ENCODE results near the gene ADAMTSL1.

The ADAMTSL1 gene

DNA sequence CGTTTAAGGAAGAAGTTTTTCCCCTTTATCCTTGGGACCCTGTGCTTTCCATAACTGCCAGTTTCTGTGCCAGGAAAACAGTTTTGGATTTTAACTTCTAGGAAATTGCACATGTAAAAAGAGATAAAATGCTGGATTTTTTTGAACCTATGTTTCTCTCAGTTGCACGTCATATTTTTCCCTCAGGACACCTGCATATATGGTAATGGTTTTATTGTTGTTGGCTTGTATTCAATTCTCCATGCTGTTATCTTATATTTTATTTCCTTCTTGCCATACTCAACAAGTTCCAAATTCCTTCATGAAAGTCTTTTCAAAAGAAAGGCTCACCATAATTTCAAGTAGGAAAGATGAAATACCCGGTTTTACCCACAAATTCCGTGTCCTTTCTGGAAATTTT, 7.9 kb upstream of the ADAMTSL1 start:
- no peak for DNase-seq (ENCODE audit: low read depth in 1 of 2, low spot score in 1 of 2)

DNA sequence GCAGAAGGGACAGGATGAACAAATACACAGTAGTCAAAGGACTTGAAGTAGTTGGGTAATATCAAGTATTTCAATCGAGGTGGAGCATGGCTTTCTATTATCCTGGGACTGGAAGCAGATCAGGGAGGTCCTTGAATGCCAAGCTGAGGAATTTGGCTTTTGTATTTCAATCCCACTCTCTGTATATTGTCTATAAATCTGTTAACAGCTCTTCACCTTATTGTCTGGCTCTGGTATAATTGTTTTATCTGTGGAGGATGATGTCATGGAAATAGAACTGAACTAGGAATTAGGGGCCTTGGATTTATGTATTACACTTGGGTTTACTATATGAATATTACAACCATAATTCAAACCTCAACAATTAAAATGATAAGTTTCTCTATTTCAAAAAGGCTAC, 6.3 kb upstream of the ADAMTSL1 start:
- DNase-seq (ENCODE audit: low read depth in 1 of 2, low spot score in 1 of 2): no peak

DNA sequence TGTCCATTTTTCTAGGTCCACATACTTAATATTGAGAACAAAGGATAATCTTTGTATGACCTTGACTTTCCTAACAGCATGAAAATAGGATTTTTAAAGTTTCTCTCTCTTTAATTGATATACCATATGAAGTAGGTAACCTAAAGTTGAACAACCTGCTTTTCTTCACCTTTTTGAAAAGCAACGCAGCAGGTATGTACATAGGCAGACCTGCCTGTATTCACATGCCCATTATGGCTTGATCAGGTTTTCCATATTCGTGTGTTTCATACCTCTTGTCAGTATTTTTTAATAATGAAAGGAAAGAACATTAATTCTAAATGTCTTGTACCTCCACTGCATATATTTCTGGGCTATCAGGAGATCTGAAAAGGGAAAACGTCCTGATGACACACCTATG, 1.5 kb upstream of the ADAMTSL1 start:
- DNase-seq (ENCODE audit: low read depth in 1 of 2, low spot score in 1 of 2): no peak

DNA sequence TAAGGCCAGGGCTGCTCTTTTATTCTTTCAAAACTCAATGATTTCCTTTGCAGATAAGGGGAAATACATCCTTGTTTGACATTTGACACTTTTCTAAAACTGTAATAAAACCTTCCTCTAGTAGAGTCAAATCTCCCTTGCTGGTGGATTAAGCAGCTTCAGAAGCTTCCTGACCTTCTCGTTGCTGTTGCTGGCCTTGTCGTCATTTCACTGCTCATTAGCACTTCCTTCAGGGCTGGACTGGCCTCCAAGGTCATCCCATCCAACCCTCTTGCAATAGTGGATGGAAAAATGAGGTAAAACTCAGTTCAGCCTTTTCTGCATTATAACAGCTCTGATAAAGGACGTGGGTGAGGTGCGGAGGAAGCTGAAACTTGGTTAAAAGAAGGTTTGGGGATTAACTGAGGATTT, 1.1 kb upstream of the ADAMTSL1 start:
- no peak for DNase-seq (ENCODE audit: low read depth in 1 of 2, low spot score in 1 of 2)

DNA sequence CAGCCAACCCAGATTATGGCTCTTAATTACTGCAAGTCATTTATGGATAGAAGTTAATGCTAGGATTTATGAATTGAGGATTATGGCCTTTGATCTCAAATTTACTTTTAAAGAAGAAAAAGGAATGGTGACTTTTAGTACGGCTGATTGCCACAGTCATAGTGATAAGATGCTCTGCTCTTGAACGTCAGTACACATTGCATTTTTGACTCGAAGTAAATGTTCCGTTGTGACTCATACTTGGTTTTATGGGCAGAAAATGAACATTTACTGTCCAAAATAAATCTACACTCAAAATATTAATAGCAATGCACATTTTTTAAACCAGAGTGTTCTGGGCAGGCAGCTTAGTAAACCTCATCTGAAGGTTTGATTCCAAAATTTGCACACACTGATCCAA, 830 bp downstream of the ADAMTSL1 start:
- no peak for DNase-seq (ENCODE audit: low read depth in 1 of 2, low spot score in 1 of 2)

DNA sequence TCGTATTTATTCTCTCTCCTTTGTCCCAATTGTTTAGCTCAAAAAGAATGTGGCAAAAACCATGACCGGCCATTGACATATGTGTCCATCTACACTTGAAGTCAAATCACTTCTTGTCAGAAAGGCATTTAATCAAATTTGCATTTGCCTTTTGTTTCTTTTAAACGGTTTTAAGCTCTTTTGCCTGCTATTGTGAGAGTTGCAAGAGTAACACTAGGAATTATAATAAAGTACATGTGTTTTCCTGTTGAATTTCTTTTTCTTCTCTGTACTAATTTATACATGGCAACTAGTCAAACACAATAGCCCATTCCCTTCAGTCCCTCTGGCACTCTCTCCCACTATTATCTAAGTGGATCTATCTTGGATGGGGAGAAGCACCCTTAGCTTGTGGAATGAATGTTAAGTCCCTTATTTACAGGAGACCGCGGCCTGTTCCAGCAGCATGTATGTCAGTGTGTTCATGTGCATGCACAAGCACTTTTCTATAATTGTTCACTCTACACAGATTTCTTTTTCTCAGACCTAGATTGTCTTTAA, 3.2 kb downstream of the ADAMTSL1 start:
- no peak for DNase-seq (ENCODE audit: low read depth in 1 of 2, low spot score in 1 of 2)

DNA sequence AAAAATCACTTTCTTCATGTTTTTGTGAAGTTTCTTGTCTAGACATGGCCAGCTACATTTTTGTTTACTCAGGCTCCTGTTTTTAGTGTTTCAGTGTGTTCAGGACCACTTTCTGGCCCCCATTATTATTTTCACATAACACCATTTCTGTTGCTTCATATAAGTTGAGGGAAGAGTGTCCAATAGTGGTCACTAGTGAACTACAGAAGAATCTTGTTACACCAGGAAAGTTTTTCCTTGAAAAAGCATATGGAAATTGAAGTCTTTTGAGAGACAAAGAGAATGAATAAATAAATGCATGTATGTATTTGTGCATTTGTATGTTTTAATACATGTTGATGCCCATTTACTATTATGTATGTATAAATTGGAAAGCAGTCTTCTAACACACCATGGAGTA, 3.8 kb downstream of the ADAMTSL1 start:
- no peak for DNase-seq (ENCODE audit: low read depth in 1 of 2, low spot score in 1 of 2)

DNA sequence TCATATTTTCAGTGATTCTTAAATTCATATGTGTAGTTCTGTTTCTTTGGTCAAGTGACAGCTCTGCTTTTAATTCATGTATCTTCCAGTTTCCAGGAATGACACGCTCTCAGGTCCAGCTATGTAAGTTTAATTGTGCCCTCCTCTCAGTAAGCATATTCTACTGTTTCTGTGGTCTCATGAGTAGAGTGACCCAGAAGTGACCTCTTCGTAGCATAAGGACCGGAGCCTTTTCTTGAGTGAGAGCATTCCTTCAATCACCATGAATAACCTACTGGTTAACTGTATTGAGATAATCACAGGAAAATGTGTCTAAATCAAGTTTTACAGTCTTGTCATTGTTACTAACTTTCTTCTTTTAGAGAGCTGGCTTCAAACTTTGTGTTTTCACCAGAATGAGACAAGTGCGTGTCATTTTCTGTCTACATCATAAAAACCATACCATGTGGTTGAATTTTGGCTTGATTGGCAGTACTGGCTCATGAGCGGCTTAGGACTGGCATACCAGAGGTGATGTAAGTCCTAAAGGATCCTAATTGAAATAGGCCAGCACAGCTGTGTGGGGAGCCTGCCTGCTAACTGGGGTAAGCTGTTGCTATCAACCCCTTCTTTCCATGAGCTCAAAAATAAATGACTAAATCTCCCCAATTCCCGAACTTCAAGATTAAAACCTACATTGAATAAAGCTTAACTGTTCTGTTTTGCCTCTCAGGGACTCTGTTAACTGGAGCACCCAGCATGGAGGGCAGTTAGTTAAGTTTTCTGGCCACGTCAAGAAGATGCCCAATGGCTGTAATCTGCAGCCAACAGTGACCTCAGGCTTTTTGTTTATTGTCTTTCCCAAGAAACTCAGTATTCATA, 4.8 kb downstream of the ADAMTSL1 start:
- DNase-seq (ENCODE audit: low read depth in 1 of 2, low spot score in 1 of 2): no peak

DNA sequence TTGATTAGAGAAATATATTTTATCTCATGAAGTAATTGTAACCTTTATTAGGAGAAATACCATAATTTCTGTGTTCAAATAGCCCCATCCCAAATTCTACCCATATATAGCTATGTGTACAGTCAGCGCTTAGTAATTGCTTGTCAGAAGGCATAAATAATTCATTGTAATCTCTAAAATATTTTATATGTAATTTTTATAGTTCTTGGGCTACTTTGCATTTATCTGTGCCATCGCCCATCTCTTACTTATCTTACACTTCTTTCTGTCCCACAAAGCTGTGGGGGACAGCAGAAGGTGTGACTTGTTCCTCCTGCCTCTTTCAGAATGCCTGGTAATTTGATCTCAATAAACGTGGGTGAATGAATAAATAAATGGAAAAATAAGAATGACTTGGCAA, 5.5 kb downstream of the ADAMTSL1 start:
- no peak for DNase-seq (ENCODE audit: low read depth in 1 of 2, low spot score in 1 of 2)

DNA sequence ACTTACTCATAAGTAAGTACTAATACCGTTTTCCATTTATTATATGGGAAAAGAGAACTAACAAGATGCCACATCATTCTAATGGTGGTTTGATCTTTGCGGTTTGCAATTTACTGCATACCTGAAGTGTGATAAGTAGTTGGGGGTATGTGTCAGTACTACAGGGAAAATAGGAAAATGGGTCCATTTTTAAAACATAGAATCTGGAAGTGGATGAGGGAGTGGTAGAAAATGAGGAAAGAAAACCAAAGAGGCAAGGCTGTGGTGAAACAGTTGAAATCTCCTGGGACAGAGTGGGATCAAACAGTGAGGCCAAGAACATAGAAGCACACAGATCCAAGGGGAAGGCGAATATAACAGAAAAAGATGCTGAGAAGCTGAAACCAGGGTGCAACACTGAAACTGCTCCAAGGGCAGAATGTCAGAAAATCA, 6.7 kb downstream of the ADAMTSL1 start:
- no peak for DNase-seq (ENCODE audit: low read depth in 1 of 2, low spot score in 1 of 2)

DNA sequence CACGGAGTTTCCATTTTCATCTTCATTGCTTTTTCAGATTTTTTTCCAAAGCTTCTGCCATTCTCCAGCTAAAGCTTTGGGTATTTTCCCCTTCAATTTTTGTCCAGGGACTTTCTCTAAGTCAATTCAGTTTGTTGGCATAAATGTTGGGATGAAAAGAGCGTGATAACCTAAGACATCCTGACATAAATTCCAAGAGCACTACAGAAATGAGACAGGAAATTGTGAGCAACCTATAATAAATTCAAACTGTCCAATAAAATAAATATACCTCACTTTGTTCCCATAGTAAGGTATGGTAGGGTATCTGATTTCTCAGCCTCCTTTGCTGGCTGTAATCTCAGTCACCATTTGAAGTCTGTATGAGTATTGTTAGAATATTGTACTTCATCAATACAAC, 8.4 kb downstream of the ADAMTSL1 start:
- DNase-seq (ENCODE audit: low read depth in 1 of 2, low spot score in 1 of 2): no peak

DNA sequence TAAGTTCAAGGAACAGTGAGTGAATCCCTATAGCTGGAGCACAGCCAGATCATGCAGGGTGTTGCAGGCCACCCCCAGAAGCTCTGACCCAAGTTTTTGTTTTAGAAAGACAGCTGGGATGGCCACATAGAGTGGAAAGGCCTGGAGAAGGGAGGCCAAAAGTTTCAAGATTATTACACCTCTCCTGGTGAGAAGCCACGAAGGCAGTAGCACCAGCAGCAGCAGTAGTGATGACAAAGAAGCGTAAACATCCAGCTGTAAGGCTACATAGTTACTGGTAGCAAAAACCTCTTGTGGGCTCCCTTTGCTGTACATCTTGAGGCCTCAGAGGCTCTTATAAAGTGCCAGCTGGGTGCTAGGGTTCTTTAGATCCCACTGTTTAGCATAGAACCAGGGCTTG, 11.8 kb downstream of the ADAMTSL1 start:
- no peak for DNase-seq (ENCODE audit: low read depth in 1 of 2, low spot score in 1 of 2)

DNA sequence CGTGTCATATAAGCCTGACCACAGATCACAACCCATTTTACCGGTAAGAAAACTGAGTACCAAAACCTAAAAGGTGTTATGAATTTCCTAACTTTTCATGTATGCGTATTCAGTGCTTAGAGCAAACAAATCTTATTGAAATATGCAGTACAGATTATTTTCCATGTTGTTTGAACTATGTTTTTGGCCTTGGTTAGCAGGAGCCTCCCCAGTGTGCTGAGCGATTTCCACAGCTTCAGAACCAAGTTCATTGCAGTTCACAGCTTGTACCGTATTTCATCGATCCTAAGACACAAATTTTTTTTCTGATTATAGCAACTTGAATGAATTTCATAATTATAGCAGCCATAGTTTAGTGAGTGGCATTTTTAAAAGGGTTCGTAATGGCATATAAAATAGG, 13.7 kb downstream of the ADAMTSL1 start:
- no peak for DNase-seq (ENCODE audit: low read depth in 1 of 2, low spot score in 1 of 2)

DNA sequence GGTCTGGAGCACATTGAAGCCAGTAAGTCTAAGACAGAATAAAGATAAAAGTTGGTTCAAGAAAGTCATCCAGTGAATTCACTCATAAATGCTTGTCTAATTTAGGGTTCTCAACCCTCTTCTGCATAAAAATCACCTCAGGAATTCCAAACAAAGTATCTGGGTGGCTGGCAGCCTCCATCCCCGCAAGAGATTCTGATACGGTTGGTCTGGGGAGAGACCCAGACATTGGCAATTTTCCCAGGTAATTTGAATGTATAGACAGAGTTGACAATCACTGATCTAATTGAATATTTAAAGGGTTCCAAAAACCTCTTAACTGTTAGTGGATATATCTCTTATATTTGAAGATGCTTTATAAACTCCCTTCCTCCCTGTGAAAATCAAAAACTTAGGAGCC, 14.9 kb downstream of the ADAMTSL1 start:
- no peak for DNase-seq (ENCODE audit: low read depth in 1 of 2, low spot score in 1 of 2)

DNA sequence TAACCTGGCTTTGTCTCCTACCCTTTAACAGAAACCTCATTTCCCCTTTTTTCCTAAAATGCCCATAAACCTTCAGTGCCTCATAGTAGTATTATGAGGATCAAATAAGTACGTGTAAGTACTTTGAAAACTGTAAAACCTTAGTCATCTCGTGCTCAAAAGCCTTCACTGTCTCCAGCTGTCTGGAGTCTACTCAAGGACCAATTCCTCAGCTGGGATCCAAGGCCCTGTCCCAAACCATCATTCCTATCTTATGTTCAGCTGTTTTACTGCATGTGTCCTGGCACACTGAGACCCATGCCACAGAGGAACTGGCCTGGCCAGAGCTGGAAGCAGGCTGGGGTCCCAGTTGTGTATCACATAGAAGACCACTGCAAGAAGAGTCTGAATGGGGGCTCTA, 15.9 kb downstream of the ADAMTSL1 start:
- no peak for DNase-seq (ENCODE audit: low read depth in 1 of 2, low spot score in 1 of 2)

DNA sequence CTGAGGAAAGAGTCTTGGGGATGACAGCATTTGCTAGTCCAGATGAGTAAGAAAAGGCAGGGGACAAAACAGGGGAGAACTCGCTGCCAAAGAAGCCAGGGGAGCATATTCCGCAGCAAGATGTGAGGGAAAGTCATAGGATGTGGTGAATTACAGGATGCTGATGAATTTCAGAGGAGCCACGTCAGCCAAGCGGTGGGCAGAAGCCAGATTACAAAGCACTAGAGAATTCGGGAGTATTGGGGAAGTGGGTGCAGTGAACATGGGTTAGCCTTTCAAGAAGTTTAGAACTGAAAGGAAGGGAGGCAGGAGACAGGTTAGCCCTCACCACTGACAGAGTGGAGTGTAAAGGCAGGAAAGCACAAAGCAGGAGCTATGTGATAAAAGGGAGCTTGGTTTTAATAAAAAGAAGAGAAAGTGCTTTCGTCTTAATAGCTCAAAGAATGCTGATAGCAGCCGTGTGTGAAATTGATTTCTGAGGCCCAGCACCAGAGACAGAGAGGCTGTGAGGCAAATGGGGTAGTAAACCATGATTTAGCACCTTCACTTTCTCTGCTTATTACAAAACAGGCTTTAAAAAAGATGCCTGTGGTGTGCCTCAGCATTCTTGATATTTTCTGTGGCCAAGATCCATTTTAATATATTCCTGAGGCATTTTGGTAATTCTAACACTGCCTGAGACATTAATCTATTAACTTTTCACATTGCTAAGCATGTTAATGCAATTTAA, 16.9 kb downstream of the ADAMTSL1 start:
- DNase-seq (ENCODE audit: low read depth in 1 of 2, low spot score in 1 of 2): no peak

DNA sequence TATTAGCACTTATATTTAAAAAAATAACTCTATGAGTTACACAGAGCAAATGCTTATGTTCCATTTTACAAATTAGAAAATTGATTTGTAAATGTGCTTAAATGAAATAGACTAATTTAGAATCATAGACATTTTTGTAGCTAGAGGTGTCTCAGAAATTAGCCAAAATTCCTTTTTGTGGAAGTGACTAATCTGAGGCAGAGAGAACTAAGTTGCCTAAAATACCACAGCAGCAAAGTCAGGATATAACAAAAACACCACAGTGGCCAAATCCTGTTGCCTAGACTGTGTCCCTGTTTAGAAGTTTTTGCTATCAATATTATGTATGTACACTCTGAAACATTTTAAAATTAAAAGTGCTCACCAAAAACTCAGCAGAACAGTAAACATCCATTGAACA, 18.7 kb downstream of the ADAMTSL1 start:
- no peak for DNase-seq (ENCODE audit: low read depth in 1 of 2, low spot score in 1 of 2)

DNA sequence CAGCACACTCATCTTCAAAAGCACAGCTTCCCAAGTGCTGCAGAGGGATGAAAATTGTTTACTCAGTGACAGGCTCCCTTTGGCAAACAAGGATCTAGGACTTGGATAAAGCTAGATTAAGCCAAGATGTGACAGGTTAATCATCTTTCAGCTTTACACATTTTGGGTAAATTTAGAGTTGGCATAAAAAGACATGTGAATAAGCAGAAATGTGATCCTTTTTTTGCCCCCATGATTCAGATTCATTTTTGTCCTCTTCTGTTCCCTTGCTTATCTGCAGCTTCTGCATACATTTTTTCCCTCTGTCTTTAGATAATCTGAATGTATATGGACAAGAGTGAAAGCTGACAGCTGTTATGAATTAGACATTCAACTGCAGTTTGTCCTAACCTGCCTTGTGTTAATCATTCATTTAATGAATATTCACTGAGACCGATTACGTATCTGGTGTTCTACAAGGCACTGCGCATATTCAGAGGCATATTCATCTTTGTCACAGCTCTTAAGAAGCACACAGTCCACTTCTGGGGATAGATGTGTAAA, 19.6 kb downstream of the ADAMTSL1 start:
- DNase-seq (ENCODE audit: low read depth in 1 of 2, low spot score in 1 of 2): no peak

DNA sequence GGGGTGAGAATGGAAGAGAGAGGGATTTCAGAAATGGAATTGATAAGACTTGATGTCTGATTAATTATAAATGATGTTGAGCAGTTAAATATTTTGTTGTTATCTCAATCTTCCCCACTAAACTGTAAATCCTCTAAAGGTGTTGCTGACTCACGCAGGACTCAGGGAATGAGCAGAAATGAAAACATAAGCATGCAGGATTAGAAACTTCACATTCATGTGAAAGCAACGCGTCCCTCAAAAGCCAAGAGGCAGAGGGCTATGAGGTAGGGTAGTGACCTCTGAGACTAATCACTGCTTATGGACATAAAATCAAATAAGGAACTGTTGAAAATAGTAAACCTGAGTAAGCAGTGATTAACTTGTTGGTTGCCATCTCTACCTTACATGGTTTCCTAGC, 21.1 kb downstream of the ADAMTSL1 start:
- no peak for DNase-seq (ENCODE audit: low read depth in 1 of 2, low spot score in 1 of 2)

DNA sequence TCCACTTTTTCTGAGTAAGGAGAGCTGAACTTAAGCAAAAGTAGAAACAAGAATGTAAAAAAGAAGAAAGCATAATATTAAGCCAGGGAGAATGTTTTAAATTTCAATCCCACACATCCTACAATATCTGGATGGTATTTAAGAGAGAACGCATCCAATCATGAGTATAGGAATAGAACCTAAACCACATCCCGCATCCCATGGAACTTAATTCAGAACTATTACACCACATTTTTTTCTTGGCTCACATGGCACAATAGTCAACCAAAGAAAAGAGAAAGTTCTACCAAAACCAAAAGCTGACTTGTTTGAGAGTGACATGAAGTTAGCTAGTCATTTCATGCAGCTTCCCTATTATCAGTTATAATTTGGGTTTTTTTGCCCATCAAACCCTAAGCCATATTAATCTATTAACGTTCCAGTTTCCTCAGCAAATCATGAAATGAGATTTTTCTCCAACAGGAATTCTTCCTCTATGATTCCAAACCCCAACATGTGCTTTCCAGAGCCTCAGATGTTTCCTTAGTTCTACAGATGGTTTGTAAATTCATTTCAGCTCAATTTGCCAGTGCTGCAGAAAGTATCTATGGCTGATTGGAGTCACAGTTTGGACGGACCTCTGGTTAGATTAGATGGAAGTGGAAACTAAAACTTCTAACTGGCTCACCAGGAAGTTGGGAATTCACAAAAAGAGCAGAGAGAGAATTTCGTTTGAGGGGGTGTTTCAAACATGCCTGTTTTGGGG, 22.5 kb downstream of the ADAMTSL1 start:
- DNase-seq (ENCODE audit: low read depth in 1 of 2, low spot score in 1 of 2): no peak

DNA sequence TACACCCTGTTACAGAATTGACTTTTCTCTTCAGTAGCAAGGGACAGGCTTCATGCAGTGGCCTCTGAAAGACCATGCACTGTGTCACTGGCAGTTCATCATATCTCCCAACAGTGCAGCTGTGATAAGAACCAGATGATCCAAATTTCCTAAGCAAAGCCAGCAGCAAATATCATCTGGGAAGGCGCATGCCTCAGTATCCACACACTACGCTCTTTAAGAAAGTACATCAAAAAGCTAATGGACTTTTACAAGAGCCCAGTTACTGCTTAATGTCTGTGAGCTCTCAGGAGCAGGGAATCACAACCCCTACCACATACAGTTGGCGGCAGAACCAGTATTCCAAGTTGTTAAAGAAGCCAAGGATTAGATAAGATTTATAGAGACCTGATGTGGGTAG, 25.1 kb downstream of the ADAMTSL1 start:
- DNase-seq (ENCODE audit: low read depth in 1 of 2, low spot score in 1 of 2): no peak
